Measurements from ENCODE around the gene FSD1L. TPM values are rescaled to one million over a fixed set of nuclear protein-coding genes. Genes with fewer than 3 reads are reported as not detected.

Gene FSD1L
- total RNA-seq, 6 experiments from 2014 or later = 0.46 to 2.0 (median 1.3) TPM

DNA sequence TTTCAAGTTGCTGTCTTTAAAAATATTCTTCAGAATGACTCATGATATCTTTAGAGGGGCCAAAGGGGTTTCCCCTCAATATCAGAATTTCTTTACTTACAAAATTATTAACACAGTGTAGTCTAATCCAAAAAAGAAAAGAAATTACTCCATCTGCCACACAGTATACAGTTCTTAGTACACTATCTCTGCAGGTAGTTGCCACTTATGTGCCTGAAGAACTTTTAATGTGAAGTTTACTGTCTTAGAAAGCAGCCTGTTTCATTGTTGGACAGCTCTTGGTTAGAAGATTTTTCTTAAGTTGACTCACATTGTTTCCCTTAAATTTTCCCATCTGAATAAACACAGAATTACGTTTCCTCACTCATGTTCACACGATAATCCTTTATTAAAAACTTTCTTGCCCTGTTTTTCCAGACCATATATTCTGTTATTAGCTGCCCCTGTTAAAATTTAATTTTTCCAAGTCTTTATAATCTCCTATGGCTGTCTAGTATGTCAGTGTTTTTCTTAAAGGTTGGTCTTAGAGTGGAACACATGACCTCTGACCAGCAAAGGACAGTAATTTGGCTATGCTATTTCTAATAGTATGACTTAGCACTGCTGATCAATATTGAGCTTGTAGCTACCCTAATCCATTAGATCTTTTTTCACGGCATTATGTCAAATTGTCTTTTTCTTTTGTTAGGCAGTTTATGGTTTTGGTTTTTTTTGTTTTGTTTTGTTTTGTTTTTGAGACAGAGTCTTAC lies 88.3 kb downstream of the FSD1L start:
- intact Hi-C loops (cut with DNase I) = no loop called here
- no peak overlapping the region for H3K4me3 ChIP-seq
- DNase-seq = no peak

DNA sequence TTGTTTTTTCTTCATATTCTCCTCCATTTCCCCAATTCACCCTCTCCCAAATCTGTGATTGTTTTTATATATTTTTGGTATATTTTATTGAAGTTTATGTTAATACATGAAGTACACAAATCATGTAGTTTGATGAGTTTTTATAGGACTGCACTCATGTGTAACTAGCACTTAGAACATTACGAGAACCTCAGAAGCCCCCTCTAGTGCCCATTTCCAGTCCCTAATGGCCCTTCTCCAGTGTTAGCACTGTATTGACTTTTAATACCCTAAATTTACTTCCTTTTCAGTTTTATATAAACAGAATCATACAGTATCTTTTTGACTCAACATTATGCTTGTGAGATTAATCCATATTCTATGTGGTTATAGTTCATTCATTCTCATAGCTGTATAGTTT lies 91.6 kb downstream of the FSD1L start:
- intact Hi-C loops (cut with DNase I) = no loop called here
- no peak overlapping the region for H3K27ac ChIP-seq
- no peaks in the 10 kb centered on the region for H3K9me3 ChIP-seq
- no peaks in the 10 kb centered on the region for H3K27me3 ChIP-seq
- no peak for DNase-seq
- no peaks in the 10 kb centered on the region for H3K36me3 ChIP-seq
- no peak for ATAC-seq
- H3K4me1 ChIP-seq = no peaks in the 10 kb centered on the region
- no peak overlapping the region for H3K4me3 ChIP-seq
- 100% methylated on average over 1 of the region's 1 CpG for WGBS (ENCODE audit: insufficient coverage, low coverage, low lambda C conversion rate, missing lambda C conversion rate)
- TF ChIP-seq, protein P1, sequence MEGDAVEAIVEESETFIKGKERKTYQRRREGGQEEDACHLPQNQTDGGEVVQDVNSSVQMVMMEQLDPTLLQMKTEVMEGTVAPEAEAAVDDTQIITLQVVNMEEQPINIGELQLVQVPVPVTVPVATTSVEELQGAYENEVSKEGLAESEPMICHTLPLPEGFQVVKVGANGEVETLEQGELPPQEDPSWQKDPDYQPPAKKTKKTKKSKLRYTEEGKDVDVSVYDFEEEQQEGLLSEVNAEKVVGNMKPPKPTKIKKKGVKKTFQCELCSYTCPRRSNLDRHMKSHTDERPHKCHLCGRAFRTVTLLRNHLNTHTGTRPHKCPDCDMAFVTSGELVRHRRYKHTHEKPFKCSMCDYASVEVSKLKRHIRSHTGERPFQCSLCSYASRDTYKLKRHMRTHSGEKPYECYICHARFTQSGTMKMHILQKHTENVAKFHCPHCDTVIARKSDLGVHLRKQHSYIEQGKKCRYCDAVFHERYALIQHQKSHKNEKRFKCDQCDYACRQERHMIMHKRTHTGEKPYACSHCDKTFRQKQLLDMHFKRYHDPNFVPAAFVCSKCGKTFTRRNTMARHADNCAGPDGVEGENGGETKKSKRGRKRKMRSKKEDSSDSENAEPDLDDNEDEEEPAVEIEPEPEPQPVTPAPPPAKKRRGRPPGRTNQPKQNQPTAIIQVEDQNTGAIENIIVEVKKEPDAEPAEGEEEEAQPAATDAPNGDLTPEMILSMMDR (IDR thresholded peaks at IDR 0.05) = no peak
- no peak for TF ChIP-seq POLR2A (IDR thresholded peaks at IDR 0.05)

More for the DNA sequence above, 88.3 kb downstream of the FSD1L start:
- TF ChIP-seq POLR2A (IDR thresholded peaks at IDR 0.05) = no peak
- TF ChIP-seq, protein P1 (IDR thresholded peaks at IDR 0.05) = no peak
- H3K9me3 ChIP-seq = no peaks in the 10 kb centered on the region
- WGBS (ENCODE audit: insufficient coverage, low coverage, low lambda C conversion rate, missing lambda C conversion rate) = 86% methylated on average over 3 of the region's 3 CpGs
- no peaks in the 10 kb centered on the region for H3K36me3 ChIP-seq
- H3K4me1 ChIP-seq = peaks cover 0 to 12% (median 0%) of the 10 kb centered on the region in 4 donors
- no peaks in the 10 kb centered on the region for H3K27me3 ChIP-seq
- no peak for ATAC-seq
- H3K27ac ChIP-seq = no peak overlapping the region

DNA sequence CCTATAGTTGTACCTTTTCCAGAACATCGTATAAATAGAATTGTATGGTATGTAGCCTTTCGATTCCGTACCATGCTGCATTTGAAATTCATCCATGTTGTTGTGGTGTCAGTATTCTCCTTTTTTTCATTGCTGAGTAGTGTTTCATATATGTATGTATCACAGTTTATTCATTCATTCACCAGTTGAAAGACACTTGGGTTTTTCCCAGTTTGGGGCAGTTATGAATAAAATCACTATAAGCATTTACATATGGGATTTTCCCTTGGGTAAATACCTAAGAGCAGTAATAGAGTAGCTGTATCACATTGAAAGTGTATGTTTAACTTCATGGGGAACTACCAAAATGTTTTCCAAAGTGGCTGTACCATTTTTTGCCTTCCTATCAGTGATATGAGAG lies 94.0 kb downstream of the FSD1L start:
- Histone ChIP-seq H3K27ac (no peak overlapping the region), H3K4me3 (no peak overlapping the region), H3K9me3 (no peaks in the 10 kb centered on the region), H3K4me1 (no peaks in the 10 kb centered on the region), H3K36me3 (no peaks in the 10 kb centered on the region), H3K27me3 (no peaks in the 10 kb centered on the region)
- TF ChIP-seq POLR2A (IDR thresholded peaks at IDR 0.05) = no peak
- TF ChIP-seq, protein P1 (IDR thresholded peaks at IDR 0.05) = no peak
- intact Hi-C loops (cut with DNase I) = no loop called here
- ATAC-seq (no peak), DNase-seq (no peak)
- WGBS (ENCODE audit: insufficient coverage, low coverage, low lambda C conversion rate, missing lambda C conversion rate) = 96% methylated on average over 3 of the region's 3 CpGs

DNA sequence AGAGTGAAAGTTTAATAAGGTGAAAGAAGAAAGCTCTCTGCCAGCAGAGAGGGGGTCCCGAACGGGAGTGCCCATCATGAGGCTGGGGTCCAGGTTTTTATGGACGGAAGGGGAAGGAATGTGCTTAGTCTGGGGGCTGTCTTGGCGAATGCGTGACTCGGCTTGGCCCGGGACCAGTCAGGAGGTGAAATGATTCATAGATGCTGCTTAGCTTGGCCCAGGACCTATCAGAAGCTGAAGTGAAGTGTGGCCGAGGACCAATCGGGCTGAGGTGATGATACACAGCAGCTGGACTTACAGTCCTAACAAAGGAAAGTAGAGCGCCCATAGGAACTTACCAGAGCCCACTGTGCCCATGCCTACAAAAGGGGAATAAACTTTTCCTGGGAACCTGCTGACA lies 106.2 kb downstream of the FSD1L start:
- Histone ChIP-seq H3K27ac (no peak overlapping the region), H3K36me3 (no peaks in the 10 kb centered on the region), H3K4me1 (peaks cover 0 to 6% (median 0%) of the 10 kb centered on the region in 4 donors), H3K4me3 (no peak overlapping the region), H3K9me3 (no peaks in the 10 kb centered on the region), H3K27me3 (no peaks in the 10 kb centered on the region)
- intact Hi-C loops (cut with DNase I) = no loop called here
- no peak for DNase-seq
- TF ChIP-seq, protein P1 (IDR thresholded peaks at IDR 0.05) = no peak
- TF ChIP-seq POLR2A (IDR thresholded peaks at IDR 0.05) = no peak
- no peak for ATAC-seq
- WGBS (ENCODE audit: insufficient coverage, low coverage, low lambda C conversion rate, missing lambda C conversion rate) = 92% methylated on average over 2 of the region's 10 CpGs
